NCI-H526 (cell line): Measurements from ENCODE around the gene COL27A1.
A peak's percentile ranks its signal among the peaks of the same experiment; 100 is the strongest.
"Not testable (repeated sequence)": the region's sequence is repeated elsewhere in the genome, so short reads cannot be mapped to it uniquely, and the experiment has no call there.

ENCODE experiments used
- DNase-seq, 2 experiments: peaks; one replicate each; lab custom pipeline; 2025; lab: John Stamatoyannopoulos, UW

Gene COL27A1

GRCh38 chr9:114123031-114123977 lies 32.0 kb upstream of the COL27A1 start:
- no peak for DNase-seq

- no peak for DNase-seq
Measured at GRCh38 chr9:114124138-114124537, 31.2 kb upstream of the COL27A1 start.

GRCh38 chr9:114124666-114125475 lies 30.5 kb upstream of the COL27A1 start:
- DNase-seq: peak in 1 of 2 experiments; percentile 30

GRCh38 chr9:114125476-114126013 lies 29.8 kb upstream of the COL27A1 start:
- DNase-seq: peak in 1 of 2 experiments; percentile 30

- DNase-seq: no peak
Measured at GRCh38 chr9:114126247-114127060, 28.9 kb upstream of the COL27A1 start.

GRCh38 chr9:114128759-114129158 lies 26.6 kb upstream of the COL27A1 start:
- DNase-seq: not testable (repeated sequence)

GRCh38 chr9:114130141-114130540 lies 25.2 kb upstream of the COL27A1 start:
- DNase-seq: no peak

- DNase-seq: no peak
Measured at GRCh38 chr9:114130624-114131277, 24.6 kb upstream of the COL27A1 start.

- no peak for DNase-seq
Measured at GRCh38 chr9:114131808-114132549, 23.4 kb upstream of the COL27A1 start.

- DNase-seq: no peak
Measured at GRCh38 chr9:114132550-114132918, 22.8 kb upstream of the COL27A1 start.

- DNase-seq: no peak
Measured at GRCh38 chr9:114134827-114135396, 20.4 kb upstream of the COL27A1 start.

- no peak for DNase-seq
Measured at GRCh38 chr9:114137831-114138230, 17.5 kb upstream of the COL27A1 start.

- DNase-seq: no peak
Measured at GRCh38 chr9:114138552-114138971, 16.8 kb upstream of the COL27A1 start.

GRCh38 chr9:114139071-114139470 lies 16.3 kb upstream of the COL27A1 start:
- no peak for DNase-seq

- no peak for DNase-seq
Measured at GRCh38 chr9:114140401-114140800, 14.9 kb upstream of the COL27A1 start.

- no peak for DNase-seq
Measured at GRCh38 chr9:114140850-114141249, 14.5 kb upstream of the COL27A1 start.

- no peak for DNase-seq
Measured at GRCh38 chr9:114141553-114142402, 13.6 kb upstream of the COL27A1 start.

GRCh38 chr9:114143234-114143633 lies 12.1 kb upstream of the COL27A1 start:
- no peak for DNase-seq

- DNase-seq: no peak
Measured at GRCh38 chr9:114146735-114147134, 8.6 kb upstream of the COL27A1 start.
